ENCODE measurements around the gene MSI2.

MSI2 gene

GRCh38 chr17:57531648-57532504 lies 275.6 kb downstream of the MSI2 start:
- no peak for DNase-seq (ENCODE audit: extremely low read depth in 1 of 2, low read depth in 1 of 2)

- no peak for DNase-seq (ENCODE audit: extremely low read depth in 1 of 2, low read depth in 1 of 2)
Measured at GRCh38 chr17:57532556-57532955, 276.2 kb downstream of the MSI2 start.

- no peak for DNase-seq (ENCODE audit: extremely low read depth in 1 of 2, low read depth in 1 of 2)
Measured at GRCh38 chr17:57532966-57533365, 276.6 kb downstream of the MSI2 start.

GRCh38 chr17:57533684-57534305 lies 277.5 kb downstream of the MSI2 start:
- DNase-seq (ENCODE audit: extremely low read depth in 1 of 2, low read depth in 1 of 2), result no peak

GRCh38 chr17:57534863-57535248 lies 278.5 kb downstream of the MSI2 start:
- no peak for DNase-seq (ENCODE audit: extremely low read depth in 1 of 2, low read depth in 1 of 2)

GRCh38 chr17:57535249-57535966 lies 279.1 kb downstream of the MSI2 start:
- no peak for DNase-seq (ENCODE audit: extremely low read depth in 1 of 2, low read depth in 1 of 2)

GRCh38 chr17:57536289-57536688 lies 280.0 kb downstream of the MSI2 start:
- no peak for DNase-seq (ENCODE audit: extremely low read depth in 1 of 2, low read depth in 1 of 2)

GRCh38 chr17:57536789-57537523 lies 280.6 kb downstream of the MSI2 start:
- DNase-seq (ENCODE audit: extremely low read depth in 1 of 2, low read depth in 1 of 2), result no peak

GRCh38 chr17:57537524-57538410 lies 281.4 kb downstream of the MSI2 start:
- no peak for DNase-seq (ENCODE audit: extremely low read depth in 1 of 2, low read depth in 1 of 2)

GRCh38 chr17:57538736-57539456 lies 282.6 kb downstream of the MSI2 start:
- DNase-seq (ENCODE audit: extremely low read depth in 1 of 2, low read depth in 1 of 2), result no peak

GRCh38 chr17:57539529-57540301 lies 283.4 kb downstream of the MSI2 start:
- DNase-seq (ENCODE audit: extremely low read depth in 1 of 2, low read depth in 1 of 2), result no peak

- no peak for DNase-seq (ENCODE audit: extremely low read depth in 1 of 2, low read depth in 1 of 2)
Measured at GRCh38 chr17:57540596-57540995, 284.3 kb downstream of the MSI2 start.

- DNase-seq (ENCODE audit: extremely low read depth in 1 of 2, low read depth in 1 of 2), result no peak
Measured at GRCh38 chr17:57541049-57541448, 284.7 kb downstream of the MSI2 start.

- no peak for DNase-seq (ENCODE audit: extremely low read depth in 1 of 2, low read depth in 1 of 2)
Measured at GRCh38 chr17:57541472-57542394, 285.4 kb downstream of the MSI2 start.

GRCh38 chr17:57542510-57542909 lies 286.2 kb downstream of the MSI2 start:
- no peak for DNase-seq (ENCODE audit: extremely low read depth in 1 of 2, low read depth in 1 of 2)

- no peak for DNase-seq (ENCODE audit: extremely low read depth in 1 of 2, low read depth in 1 of 2)
Measured at GRCh38 chr17:57543230-57543629, 286.9 kb downstream of the MSI2 start.

GRCh38 chr17:57544401-57544800 lies 288.1 kb downstream of the MSI2 start:
- DNase-seq (ENCODE audit: extremely low read depth in 1 of 2, low read depth in 1 of 2), result no peak
